HuH-7 (cell line): ENCODE measurements around the gene SP140L.
"Not testable (repeated sequence)": the region's sequence is repeated elsewhere in the genome, so short reads cannot be mapped to it uniquely, and the experiment has no call there.

ENCODE experiments used
- DNase-seq: peaks from one replicate; pipeline ENCODE4 v3.0.0; 2011; ENCODE audit warnings: low spot score

Gene SP140L

DNA sequence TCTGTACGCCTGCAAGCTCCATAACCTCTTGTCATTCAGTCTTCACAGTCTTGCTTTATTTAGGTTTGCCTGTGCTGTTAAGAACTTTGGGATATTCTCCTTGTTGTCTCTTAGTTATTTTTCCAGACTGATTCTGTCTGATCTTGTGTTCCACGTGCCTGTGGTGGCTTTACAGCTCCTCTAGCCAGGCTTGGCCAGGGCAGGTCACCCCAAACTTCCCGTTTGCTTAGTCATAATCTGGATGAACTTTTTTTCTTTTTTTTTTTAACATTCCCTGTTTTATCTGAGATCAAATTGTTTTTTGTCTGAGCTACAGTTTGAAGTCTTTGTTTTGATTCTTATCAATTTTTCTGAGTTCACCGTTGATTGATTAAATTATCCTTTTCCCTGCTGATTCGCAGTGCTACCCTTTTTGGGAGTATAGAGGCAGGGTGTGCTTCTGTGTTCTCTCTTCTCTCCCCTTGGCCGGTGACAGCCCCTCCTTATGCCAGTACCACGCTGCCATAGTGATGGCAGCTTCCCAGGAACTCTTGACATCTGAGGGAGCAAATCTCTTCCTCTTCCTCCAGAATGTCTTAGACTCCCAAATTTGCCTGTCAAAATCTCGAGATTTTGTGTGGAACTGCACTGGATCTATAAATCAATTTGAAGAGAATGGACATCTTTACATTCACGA is 91.5 kb downstream of the SP140L start:
- DNase-seq = no peak

DNA sequence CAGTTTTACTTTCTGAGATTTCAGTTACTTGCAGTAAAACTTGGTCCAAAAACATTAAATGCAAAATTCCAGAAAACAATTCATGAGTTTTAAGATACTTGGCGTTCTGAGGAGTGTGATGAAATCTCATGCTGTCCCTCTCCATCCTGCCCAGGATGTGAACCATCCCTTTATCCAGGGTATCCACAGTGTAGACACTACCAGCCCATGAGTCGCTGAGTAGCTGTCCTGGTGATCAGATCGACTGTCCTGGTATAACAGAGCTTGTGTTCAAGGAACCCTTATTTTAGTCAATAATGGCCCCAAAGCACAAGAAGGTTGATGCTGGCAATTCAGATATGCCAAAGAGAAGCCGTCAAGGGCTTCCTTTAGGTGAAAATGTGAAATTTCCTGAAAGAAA is 92.2 kb downstream of the SP140L start:
- DNase-seq = no peak

DNA sequence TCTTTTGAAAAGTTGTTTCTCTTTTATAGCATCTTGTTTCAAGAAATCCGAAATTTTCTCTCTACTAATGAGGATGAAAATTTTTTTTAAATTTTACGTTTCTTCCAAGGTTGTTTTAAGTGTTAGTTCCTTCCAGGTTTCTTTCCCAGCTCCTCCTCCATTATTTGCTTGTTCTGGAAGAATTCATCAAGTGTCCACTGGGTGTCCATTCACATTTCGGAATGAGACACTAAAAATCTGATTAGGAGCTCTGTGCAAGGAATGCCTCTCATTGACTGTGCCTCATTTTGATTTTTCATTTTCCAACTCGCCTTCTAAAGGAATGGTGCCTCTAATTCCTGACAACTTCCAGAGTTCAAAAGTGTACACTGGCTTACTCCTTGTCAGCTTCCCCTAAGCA is 95.2 kb downstream of the SP140L start:
- DNase-seq = no peak

DNA sequence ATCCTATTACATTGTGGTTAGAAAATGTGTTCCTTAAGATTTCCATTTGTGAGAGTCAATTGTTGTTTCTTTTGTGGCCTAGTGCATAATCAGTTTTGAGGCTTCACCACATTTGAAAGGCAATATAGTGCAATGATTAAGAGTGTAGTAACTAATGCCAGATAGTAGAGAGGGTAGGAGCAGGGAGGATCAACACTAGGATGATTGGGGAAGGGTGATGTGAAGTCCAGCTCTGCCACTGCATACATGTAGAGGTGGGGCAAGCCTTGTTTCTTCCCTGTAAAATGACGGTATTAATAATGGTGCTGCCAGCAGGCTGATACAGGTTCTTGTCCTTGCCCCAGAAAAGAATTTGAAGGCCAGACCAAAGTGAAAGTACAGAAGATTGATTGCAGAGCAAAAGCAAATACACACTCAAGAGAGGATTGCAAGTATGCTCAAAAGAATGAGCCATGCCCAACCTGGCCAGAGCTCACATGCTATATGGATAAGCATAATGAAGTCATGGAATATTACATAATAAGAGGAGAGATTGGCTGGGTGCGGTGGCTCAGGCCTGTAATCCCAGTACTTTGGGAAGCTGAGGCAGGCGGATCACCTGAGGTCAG is 97.0 kb downstream of the SP140L start:
- no peak for DNase-seq

DNA sequence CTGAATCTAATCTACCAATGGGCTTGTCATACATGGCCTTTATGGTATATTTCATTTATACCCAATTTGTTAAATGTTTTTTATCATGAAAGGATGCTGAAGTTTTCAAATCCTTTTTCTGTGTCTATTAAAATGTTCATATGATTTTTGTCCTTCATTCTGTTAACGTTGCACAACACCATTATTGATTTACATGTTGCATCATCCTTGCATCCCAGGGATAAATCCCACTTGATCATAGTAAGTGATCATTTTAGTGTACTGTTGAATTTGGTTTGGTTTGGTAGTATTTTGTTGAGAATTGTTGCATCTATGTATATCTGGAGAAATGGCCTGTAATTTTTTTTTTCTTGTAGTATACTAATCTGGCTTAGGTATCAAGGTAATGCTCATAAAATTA is 98.4 kb downstream of the SP140L start:
- DNase-seq = no peak

DNA sequence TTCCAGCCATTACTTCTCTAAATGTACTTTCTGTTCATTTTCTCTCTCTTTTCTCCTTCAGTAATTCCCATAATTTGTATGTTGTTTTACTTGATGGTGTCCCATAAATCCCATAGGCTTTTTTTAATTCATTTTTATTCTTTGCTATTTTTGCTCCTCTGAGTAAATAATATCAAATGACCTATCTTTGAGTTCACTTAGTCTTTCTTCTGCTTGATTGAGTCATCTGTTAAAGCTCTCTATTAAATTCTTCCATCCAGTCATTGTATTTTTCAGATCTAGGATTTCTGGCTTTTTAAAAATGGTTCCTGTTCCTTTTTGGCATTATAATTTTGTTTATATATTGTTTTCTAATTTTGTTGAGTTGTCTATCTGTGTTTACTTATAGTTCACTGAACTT is 102.5 kb downstream of the SP140L start:
- no peak for DNase-seq

DNA sequence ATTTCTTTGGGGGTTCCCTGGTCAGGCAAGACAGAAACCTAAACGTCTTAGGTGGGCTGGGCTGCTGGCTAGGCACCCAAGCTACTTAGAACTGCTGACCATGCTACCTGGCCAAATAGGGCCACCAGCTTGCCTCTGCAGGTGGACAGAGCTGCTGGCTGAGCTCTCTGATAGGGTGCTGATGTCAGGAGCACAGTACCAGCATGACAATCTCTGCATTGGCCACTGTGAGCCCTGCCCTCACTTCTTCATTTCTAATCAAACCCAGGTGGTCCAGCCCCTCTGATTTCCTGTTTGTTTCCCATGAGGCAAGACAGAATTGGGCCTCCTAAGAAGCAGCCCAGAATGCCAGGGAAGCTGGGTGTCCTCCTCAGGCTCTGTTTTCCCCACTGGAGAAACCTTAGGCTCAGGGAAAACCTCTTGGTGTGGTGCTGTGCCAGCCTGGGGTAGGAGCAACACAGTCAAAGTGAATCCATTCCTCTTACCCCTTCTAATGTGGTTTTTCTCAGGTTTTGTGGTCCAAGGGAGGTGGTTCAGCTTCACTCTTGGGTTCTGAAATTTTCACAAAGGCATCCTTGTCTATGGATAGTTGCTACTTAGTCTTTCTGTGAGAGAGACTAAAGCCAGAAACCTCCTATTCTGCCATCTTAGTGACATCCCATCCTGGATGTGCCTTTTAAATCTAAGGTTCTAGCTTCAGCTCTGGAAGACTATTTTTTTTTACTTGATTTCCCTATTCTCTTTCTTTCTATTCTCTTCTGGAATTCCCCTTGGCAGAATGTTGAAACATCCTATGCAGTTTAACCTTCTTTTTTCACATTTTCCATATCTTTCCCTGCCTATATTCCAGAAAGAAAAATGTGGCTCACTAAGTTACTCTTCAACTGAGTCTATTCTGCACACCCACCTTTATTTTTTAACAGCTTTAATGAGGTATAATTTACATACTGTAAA is 104.2 kb downstream of the SP140L start:
- DNase-seq = no peak

DNA sequence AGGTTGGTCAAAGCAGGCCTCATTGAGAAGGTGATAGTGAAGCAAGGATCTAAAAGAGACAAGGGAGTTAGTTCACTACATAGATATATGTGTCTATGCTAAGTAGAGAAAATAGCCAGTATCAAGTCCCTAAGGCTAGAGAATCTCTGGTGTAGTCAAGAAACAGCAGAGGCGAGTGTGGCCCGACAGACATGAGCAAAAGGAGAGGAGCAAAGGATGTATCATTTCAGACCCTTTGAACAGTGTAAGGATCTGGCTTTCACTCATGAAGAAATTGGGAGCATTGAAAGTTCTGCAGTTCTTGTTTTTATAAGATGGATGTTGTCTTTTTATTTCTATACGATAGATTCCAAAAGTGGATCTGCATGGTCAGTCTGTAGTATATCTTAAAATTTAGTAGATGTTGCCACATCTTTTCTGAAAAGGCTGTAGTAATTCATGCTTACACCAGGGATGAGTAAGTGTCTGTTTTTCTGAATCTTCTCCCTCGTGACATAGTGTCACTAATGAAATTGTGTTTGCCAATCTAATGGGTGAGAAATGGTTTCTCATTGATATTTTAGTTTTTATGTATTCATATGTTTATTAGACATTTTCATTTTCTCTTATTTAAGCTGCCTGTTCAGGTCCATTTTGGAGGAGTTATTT is 107.8 kb downstream of the SP140L start:
- no peak for DNase-seq

DNA sequence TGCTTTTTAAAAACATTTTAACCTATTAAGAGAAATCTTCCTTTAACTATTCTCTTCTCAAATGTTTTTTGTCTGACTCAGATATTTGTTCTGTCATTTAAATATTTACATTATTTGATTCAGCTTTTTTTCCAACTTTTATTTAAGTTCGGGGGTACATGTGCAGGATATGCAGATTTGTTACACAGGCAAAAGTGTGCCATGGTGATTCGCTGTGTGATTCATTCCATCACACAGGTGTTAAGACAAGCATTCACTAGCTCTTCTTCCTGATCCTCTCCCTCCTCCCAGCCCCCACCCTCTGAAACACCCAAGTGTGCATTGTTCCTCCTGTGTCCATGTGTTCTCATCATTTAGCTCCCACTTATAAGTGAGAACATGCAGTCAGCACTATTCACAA is 108.4 kb downstream of the SP140L start:
- no peak for DNase-seq

DNA sequence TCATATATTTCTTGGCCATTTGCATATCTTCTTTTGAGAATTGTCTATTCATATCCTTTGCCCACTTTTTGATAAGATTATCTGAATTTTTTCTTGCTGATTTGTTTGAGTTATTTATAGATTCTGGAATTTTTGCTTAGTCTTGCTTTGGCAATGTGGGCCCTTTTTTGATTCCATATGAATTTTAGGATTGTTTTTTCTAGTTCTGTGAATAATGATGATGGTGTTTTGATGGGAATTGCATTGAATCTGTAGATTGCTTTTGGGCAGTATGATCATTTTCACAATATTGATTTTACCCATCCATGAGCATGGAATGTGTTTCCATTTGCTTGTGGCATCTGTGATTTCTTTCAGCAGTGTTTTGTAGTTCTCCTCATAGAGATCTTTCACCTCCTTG is 112.1 kb downstream of the SP140L start:
- not testable (repeated sequence) for DNase-seq

DNA sequence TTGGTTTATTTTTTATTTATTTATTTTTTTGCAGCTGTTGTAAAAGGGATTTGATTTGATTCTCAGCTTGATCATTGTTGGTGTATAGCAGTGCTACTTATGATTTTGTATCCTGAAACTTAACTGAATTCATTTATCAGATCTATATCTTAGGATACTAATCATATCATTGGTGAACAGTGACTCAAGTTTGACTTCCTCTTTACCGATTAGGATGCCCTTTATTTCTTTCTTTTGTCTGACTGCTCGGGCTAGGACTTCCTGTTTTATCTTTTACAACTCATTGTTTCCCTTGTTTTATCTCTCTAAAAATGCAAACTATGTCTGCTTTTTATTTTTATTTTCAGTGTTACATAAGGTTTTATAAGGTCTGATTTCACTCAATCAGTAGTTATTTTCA is 112.6 kb downstream of the SP140L start:
- DNase-seq = no peak

DNA sequence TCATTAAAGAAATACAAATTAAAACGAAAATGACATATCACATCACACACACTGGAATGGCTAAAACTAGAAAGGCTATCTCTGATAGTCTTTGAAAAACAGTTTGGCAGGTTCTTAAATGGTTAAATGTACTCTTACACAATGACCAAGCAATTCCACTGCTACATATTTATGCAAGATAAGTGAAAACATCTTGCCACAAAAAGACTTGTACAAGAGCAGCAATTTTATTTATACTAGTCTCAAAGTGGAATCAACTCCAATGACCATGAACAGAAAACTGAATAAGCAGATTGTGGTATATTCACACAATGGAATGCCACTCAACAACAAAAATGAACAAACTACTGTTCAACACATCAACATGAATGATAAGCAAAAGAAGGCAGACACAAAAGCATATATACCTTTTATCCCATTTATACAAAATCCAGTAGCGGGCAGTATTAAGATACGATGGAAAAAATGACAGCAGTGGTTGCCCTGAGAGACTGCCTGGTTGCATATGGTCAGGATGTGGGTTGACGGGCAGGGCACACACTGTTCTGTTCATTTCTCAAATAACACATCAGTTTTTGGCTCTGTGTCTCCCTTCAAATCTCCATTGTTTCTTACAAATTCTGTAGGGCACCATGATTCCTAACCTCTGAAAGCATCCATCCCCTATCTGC is 114.4 kb downstream of the SP140L start:
- no peak for DNase-seq

DNA sequence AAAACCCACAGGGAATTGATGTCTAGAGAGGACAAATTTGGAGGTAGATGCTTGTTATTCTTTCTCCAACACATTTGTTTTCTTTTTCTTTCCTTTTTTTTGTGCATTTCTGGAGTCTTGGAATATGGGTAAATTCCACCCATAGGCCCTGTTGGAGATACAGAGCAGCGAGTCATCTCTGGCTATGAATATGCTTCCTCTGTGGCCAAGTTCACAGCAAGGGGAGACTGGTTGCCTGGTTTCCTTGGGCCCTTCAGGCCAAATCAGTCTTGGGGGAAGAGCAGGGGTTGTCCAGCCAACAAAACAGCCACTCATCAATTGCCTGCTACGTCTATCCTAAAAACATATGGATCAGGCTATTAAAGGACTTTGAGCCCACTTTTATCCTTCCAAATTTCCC is 116.5 kb downstream of the SP140L start:
- no peak for DNase-seq

DNA sequence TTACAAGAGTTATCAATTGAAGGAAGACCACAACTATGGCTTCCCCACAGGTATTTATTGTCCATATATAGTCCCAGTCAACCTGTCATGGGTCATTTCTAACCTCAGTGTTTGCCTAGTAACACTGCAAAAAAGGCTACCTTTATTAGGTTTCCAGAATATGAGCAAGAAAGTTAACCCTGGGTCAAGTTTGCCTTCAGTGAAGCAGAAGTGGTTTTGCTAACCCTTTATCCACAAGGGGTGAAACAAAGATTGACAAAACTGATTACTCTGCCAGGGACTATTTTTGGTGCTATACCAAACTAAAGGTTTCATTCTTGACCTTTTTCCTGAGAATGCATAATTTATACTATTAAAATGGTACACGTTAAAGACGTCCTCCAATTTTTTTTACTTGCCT is 117.8 kb downstream of the SP140L start:
- no peak for DNase-seq

DNA sequence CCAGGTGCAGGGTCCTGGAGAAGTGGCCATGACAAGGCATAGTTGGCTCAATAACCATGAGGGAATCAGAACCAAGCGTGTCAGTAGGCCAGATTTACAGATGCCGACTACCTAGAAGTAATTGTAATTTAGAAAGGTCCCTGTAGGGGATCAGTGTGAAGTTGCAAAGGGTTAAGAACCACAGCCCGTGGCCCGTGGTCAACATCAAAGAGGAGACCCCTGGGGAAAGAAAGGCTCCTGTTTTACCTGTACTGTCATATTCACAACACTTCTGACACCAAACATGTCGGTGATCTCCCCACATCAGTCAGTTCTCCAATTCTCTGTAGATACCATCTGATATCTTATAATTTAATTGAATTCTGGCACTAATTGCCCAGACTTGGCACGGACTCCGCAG is 120.0 kb downstream of the SP140L start:
- no peak for DNase-seq

DNA sequence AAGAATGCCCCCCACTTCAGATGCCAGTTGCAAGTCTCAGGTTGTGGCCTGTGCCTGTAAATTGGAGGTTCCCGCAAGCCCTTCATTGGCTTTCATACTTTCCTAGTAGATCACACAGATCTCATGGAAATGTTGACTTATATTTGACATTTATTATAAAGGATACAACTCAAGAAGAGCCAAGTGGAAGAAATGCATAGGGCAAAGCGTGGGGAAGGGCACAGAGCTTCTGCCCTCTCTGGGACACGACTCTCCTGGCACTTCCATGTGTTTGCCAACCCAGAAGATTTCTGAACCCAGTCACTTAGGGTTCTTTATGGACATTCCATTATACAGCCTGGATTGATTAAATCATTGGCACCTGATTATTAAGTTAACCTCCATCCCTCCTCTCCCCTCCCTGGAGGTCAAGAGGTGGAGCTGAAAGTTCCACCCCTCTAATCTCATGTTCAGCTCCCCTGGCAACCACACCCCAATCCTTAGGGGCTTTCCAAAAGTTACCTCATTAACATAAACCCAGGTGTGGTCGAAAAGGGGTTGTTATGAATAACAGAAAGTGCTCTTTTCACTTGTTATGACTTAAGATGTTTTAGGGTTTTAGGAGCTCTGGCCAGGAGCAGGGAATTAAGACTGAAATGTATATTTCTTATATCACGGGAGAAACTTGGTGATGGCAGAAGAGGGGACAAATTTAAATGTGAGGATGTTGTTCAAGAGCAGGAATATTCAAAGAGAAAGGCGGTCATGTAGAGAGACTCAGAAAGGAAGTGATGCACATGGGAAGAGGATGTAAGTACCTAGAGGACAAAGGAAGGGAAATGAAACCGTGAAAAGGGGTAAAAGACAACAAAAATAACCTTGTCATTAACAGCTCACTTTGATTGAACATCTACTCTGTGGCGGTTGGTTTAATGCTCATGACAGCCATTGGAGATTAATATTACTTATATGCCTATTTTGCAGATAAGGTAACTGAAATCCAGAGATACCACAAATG is 120.8 kb downstream of the SP140L start:
- DNase-seq = no peak

DNA sequence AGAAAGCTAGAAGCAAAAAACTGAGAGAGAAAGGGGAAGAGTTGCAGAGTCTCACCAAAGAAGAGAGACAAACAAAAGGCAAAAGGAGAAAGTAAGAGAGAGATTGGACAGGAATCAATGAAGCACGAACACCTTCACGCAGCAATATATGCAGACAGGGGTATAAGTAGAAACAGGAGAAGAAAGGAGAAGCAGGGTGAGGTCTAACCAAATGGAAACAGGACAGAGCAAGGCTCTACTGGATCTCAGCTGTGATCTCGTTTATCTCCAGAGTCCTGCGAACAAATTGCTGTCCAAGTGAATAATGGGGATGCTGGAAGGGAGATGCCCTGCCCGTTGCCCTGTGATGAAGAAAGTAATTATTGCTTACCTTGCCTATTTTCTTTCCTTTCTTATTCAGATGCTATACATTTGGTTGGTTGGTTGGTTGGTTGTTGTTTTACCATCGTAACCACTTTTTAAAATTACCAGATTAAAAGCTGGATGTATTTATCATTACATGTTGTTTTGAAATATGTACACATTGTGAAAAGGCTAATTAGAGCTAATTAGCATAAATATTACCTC is 123.0 kb downstream of the SP140L start:
- DNase-seq = no peak

DNA sequence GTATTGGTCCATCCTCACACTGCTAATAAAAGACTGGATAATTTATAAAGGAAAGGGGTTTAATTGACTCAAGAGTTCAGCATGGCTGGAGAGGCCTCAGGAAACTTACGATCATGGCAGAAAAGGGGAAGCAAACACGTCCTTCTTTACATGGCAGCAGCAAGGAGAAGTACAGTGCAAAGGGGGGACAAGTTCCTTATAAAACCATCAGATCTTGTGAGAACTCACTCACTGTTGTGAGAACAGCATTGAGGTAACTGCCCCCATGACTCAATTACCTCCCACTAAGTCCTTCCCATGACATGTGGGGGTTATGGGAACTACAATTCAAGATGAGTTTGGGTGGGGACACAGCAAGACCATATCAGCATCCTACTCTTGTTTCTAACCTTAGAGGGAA is 126.0 kb downstream of the SP140L start:
- DNase-seq = no peak
